DOHH2 (cell line): ENCODE results near the gene TTBK2.

ENCODE experiments used
- H3F3A ChIP-seq: fragments of 200-600 bp; sonication (generic), shearing (Covaris generic); 2 replicates; pipeline ENCODE4 v1.6.0; 2016; ENCODE audit warnings: antibody characterized with exemption, mild to moderate bottlenecking; ENCODE audit not compliant: control insufficient read depth, insufficient read depth
- H3K27ac ChIP-seq: fragments of 200-600 bp; sonication (generic); 2 replicates; pipeline ENCODE4 v1.5.1; 2014; ENCODE audit warnings: low read depth, mild to moderate bottlenecking, low read length, moderate library complexity
- H3K27me3 ChIP-seq: fragments of 200-600 bp; sonication (generic); 2 replicates; pipeline ENCODE4 v1.6.1; 2014; ENCODE audit warnings: mild to moderate bottlenecking, low read length, mixed read lengths; ENCODE audit not compliant: control insufficient read depth
- H3K36me3 ChIP-seq: fragments of 200-600 bp; sonication (generic); 2 replicates; pipeline ENCODE4 v1.6.1; 2014; ENCODE audit warnings: mild to moderate bottlenecking, low read length, moderate library complexity, mixed read lengths; ENCODE audit not compliant: control insufficient read depth
- H3K4me1 ChIP-seq: fragments of 200-600 bp; sonication (generic); 2 replicates; pipeline ENCODE4 v1.6.1; 2014; ENCODE audit warnings: mild to moderate bottlenecking, low read length, mixed read lengths; ENCODE audit not compliant: control insufficient read depth
- H3K4me2 ChIP-seq: fragments of 200-600 bp; sonication (generic); 2 replicates; pipeline ENCODE4 v1.6.0; 2014; ENCODE audit warnings: mild to moderate bottlenecking, low read length, moderate library complexity
- H3K4me3 ChIP-seq: fragments of 200-600 bp; sonication (generic); 2 replicates; pipeline ENCODE4 v1.5.1; 2014; ENCODE audit warnings: mild to moderate bottlenecking, low read length, mixed read lengths
- H3K79me2 ChIP-seq: fragments of 200-600 bp; sonication (generic); 2 replicates; pipeline ENCODE4 v1.6.1; 2014; ENCODE audit warnings: mild to moderate bottlenecking, low read length, mixed read lengths; ENCODE audit not compliant: control insufficient read depth
- H3K9me2 ChIP-seq: fragments of 200-600 bp; sonication (generic); replicated peaks from 2 replicates; pipeline ENCODE4 v1.6.1; 2014; ENCODE audit warnings: mild to moderate bottlenecking, low read length, mixed read lengths; ENCODE audit not compliant: control insufficient read depth
- H3K9me3 ChIP-seq: fragments of 200-600 bp; sonication (generic); 2 replicates; pipeline ENCODE4 v1.6.1; 2014; ENCODE audit warnings: antibody characterized with exemption, low read length, mixed read lengths; ENCODE audit not compliant: control insufficient read depth, insufficient read depth
- H4K20me1 ChIP-seq: fragments of 200-600 bp; sonication (generic); 2 replicates; pipeline ENCODE4 v1.6.0; 2014; ENCODE audit warnings: low read depth, mild to moderate bottlenecking, antibody characterized with exemption, low read length, moderate library complexity; ENCODE audit not compliant: control insufficient read depth, insufficient read depth
- EZH2phosphoT487 ChIP-seq: fragments of 200-600 bp; sonication (generic); IDR thresholded peaks from 2 replicates; pipeline ENCODE4 v1.6.1; 2017; ENCODE audit warnings: borderline replicate concordance, mild to moderate bottlenecking, antibody characterized with exemption, low read length, moderate library complexity, mixed read lengths
- TF ChIP-seq, protein P1 (sequence below): fragments of 200-600 bp; sonication (generic); IDR thresholded peaks from one replicate; pipeline ENCODE4 v1.5.1; 2014; ENCODE audit warnings: antibody characterized with exemption, mild to moderate bottlenecking, low read depth, low read length; ENCODE audit not compliant: poor library complexity, severe bottlenecking

TTBK2 gene

DNA sequence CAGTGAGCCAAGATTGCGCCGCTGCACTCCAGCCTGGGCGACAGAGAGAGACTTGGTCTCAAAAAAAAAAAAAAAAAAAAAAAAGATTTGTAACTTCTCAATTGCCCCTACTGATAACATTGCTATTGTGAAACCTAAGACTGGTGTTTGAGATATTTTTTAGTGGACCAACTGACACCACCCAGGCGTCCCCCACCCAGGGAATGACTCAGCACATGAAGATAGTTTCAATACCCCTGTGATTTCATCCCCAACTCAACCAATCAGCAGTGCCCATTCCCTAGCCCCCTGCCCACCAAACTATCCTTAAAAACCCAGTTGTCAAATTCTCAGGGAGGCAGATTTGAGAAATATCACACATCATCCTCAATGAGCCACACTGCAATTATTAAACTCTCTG, 76.9 kb downstream of the TTBK2 start:
- Histone ChIP-seq H3K4me1 (no peaks in the 10 kb centered on the region), H3K9me2 (no peaks in the 10 kb centered on the region), H4K20me1 (no peaks in the 10 kb centered on the region), H3K79me2 (no peaks in the 10 kb centered on the region), H3K4me3 (no peak overlapping the region), H3K9me3 (peaks cover 4% of the 10 kb centered on the region; the same call in 1 of the 2 replicates), H3K36me3 (0 out of 2 replicates have a peak, but pooled peaks cover 4% of the 10 kb centered on the region), H3K27ac (no peak overlapping the region), H3F3A (no peaks in the 10 kb centered on the region), H3K27me3 (no peaks in the 10 kb centered on the region), H3K4me2 (no peak overlapping the region)
- TF ChIP-seq, protein P1, sequence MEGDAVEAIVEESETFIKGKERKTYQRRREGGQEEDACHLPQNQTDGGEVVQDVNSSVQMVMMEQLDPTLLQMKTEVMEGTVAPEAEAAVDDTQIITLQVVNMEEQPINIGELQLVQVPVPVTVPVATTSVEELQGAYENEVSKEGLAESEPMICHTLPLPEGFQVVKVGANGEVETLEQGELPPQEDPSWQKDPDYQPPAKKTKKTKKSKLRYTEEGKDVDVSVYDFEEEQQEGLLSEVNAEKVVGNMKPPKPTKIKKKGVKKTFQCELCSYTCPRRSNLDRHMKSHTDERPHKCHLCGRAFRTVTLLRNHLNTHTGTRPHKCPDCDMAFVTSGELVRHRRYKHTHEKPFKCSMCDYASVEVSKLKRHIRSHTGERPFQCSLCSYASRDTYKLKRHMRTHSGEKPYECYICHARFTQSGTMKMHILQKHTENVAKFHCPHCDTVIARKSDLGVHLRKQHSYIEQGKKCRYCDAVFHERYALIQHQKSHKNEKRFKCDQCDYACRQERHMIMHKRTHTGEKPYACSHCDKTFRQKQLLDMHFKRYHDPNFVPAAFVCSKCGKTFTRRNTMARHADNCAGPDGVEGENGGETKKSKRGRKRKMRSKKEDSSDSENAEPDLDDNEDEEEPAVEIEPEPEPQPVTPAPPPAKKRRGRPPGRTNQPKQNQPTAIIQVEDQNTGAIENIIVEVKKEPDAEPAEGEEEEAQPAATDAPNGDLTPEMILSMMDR = no peak
- no peak for TF ChIP-seq EZH2phosphoT487

DNA sequence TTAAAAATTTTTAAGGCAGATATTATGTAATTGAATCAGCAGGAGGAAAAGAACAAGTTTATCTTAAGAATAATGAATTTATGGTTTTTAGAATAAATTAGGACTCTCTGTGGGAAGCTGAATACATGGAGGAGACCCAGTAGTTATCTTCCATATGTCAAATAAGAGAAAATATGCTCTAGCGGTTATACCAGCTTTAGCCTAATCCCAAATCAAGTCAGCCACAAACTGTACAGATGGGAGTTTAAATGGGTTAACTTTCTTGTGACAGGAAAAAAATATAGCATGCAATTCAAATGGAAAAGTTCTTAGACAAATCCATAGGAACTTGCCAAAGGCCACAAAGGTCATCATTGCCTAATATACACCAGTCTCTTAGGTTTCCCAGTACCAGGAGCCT, 84.3 kb downstream of the TTBK2 start:
- no peak overlapping the region for H3K4me2 ChIP-seq
- no peaks in the 10 kb centered on the region for H3K27me3 ChIP-seq
- no peaks in the 10 kb centered on the region for H3K9me3 ChIP-seq
- H3K27ac ChIP-seq = no peak overlapping the region
- no peaks in the 10 kb centered on the region for H3K9me2 ChIP-seq
- no peaks in the 10 kb centered on the region for H4K20me1 ChIP-seq
- no peak for TF ChIP-seq EZH2phosphoT487
- TF ChIP-seq, protein P1 = no peak
- H3K4me1 ChIP-seq = no peaks in the 10 kb centered on the region
- no peaks in the 10 kb centered on the region for H3F3A ChIP-seq
- no peak overlapping the region for H3K4me3 ChIP-seq
- H3K79me2 ChIP-seq = no peaks in the 10 kb centered on the region
- no peaks in the 10 kb centered on the region for H3K36me3 ChIP-seq

DNA sequence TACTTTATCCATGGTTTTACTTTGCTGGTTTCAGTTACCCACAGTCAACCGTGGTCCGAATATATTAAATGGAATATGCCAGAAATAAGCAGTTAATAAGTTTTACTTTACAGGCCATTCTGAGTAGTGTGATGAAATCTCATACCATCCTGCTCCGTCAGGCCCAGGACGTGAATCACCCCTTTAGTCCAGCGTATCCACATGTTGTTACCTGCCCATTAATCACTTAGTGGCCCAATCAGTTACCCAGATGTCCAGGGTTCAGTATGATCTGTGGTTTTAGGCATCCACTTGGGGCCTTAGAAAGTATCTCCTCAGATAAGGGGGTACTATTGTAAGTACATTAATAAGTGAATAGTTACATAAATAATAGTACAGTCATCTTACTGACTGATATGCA, 88.0 kb downstream of the TTBK2 start:
- Histone ChIP-seq H3K9me3 (no peaks in the 10 kb centered on the region), H3K27ac (no peak overlapping the region), H3K4me3 (no peak overlapping the region), H3K9me2 (no peaks in the 10 kb centered on the region), H3K79me2 (no peaks in the 10 kb centered on the region), H3F3A (no peaks in the 10 kb centered on the region), H3K27me3 (no peaks in the 10 kb centered on the region), H3K36me3 (no peaks in the 10 kb centered on the region), H3K4me2 (no peak overlapping the region), H3K4me1 (no peaks in the 10 kb centered on the region), H4K20me1 (no peaks in the 10 kb centered on the region)
- TF ChIP-seq EZH2phosphoT487 = no peak
- TF ChIP-seq, protein P1 = no peak
